GM19324 (cell line): Measurements from ENCODE around the gene TES.
A peak's percentile ranks its signal among the peaks of the same experiment; 100 is the strongest.

Experiments used
- ATAC-seq: cut with Tn5 transposase; IDR thresholded peaks from one replicate; pipeline ENCODE4 v1.9.1; 2021; ENCODE audit warnings: mild to moderate bottlenecking, moderate library complexity; ENCODE audit not compliant: unreplicated experiment, low FRiP score

TES gene

DNA sequence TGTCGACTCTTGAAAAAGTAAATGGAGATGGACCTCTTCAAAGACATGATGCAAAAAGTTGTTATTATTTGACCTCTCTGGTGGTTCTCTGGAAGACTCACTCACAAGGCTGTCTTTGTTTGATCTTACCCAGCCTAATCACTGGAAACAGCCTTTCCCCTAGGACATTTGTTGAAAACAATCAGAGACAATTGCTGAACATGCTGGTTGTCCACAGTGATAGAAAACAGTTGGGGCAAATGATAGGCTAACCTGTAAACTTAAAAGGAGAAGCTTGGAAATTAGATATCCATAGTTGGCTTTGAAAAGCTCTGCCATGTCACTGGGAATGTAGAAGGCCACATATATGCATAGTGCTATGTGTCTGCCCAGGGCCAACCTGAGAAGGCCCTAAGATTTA is 22.9 kb upstream of the TES start:
- ATAC-seq: no peak

DNA sequence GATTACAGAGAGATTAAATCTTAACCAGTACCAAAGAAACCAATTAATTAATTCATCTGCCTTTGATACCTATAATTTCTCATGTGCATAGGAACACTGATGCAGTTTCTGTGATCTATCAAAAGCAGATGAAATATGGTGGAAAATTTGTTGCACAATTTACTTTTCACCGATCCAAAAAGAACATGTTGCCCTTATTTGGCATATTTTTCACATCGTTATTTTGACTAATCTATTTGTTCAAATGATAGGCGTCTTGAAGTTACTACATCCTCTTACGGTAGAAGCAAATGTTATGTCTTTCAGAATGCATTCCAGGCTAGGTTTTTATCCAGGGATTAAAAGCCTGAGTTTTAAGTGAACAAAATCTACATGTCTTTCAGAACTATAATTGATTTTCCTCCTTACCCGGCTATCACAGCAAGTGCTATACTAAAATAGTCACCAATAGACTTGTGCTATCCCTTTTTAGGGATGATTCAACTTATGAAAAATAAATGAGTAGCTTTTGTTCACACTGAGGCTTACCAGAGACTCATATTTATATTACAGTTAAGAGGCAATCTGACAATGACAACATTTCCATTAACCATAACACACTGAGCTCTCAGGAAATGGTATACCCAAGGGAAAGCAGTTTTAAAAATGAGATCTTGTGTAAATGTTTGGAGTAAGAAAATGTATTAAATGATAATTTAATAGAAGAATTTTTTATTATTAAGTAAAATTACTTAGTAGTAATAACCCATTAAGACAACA is 16.8 kb upstream of the TES start:
- ATAC-seq: no peak

GRCh38 chr7:116194115-116194514 is 16.2 kb upstream of the TES start:
- ATAC-seq: no peak

- ATAC-seq: no peak
These were observed 14.9 kb upstream of the TES start for GRCh38 chr7:116195451-116195850.

GRCh38 chr7:116196947-116197346 is 13.4 kb upstream of the TES start:
- ATAC-seq: no peak

- no peak for ATAC-seq
These were observed 13.0 kb upstream of the TES start for GRCh38 chr7:116197360-116197759.

DNA sequence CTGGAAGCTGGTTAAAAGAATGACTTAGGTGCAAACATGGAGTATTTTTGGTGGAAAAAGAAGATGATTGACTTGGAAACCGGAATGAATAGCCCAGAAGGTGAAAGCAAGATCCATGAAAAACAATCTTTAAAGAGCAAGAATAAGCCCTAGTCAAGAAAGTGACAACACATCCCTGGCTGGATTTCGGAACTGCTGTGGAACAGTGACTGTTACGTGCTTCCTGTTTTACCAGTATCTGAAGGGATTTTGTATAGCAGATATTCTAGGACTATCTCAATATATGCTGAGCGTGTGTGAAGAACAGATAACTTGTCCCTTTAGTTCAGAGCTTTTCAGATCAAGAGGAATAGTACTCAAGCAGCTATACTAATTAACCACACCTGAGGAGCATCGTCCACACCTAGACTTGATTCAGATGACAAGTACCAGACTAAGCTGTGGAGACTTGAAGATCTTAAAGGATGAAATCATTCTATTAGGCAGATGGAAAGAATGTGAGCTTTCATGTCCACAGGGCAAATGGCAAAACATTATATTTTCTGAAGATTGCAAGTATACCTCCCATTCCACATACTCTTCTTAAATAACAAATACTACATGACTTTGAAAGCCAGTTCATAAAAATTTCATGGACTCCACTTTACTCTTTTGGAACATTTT is 11.5 kb upstream of the TES start:
- ATAC-seq: no peak

DNA sequence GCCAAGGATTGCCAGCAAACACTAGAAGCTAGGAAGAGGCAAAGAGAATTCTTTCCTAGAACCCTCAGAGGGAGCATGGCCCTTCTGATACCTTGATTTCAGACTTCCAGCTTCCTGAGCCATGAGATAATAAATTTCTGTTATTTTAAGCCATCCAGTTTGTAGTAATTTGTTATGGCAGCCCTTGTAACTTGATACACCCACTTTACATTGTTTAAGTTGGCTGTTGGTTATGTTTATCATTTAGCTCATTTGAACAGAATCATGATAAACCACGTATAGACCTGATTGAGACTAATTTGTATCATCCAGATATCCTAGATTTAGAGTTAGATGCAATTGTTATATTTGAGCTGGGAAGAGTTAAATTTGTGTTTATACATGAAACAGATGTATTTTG is 9.4 kb upstream of the TES start:
- ATAC-seq: no peak

DNA sequence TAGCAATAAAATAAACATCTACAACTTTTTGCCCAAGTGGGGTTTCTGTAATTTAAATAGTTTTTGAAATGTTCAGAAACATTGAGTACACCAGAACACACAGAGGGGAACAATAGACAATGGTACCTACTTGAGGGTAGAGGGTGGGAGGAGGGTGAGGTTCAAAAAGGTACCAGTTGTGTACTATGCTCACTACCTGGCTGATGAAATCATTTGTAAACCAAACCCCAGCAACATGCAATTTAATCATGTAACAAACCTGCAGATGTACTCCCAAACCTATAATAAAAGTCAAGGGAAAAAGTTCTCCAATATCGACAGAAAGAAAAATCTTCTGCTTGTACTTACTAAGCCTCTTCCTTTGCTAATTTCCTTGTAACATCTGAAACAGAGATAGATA is 4.2 kb upstream of the TES start:
- no peak for ATAC-seq

GRCh38 chr7:116208919-116209318 is 1.4 kb upstream of the TES start:
- no peak for ATAC-seq

GRCh38 chr7:116209561-116210070 is 723 bp upstream of the TES start:
- ATAC-seq: no peak

DNA sequence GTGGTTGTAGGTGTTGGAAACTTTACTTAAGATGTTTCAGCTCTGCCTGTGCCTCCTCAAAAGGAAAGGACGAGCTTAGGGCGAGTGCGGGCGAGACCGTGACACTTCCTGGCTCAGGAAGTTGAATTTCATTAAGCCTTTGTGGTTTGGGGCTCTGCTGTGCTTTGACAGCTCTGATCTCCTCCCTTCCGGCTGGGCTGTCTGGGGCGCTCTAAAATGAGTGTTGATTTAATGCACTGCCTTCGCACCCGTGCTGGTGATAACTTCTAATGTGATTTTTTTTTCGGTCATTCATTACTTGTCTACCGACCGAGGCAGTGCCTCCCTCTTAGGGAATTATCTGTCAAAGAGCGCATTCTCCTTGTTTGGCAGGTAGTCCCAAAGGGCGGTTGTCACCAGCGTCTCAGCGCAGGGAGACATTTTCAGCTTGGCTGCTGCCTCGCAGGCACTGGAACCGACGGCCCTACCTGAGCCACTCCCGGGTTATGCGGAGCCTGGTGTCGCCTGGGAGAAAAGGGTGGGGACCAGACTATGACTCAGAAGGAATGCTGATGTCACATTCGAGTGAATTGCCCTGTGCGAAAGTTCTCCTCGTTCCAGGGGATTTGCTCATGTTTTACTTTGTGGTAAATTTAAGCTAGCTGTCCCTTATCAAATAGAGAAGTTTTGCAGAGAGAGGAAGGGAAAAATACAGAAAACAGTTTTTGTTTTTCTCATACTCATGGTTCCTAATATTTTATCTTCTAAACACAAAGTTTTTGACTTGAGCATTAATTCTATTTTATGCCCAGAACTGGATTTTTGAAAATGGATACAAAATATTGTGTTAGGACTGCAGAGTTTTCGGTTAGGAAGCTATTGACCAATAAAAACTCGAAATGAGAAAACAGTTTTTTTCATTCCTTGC is 920 bp downstream of the TES start:
- peak; percentile 78 for ATAC-seq

- no peak for ATAC-seq
These were observed 1.7 kb downstream of the TES start for GRCh38 chr7:116211913-116212596.

DNA sequence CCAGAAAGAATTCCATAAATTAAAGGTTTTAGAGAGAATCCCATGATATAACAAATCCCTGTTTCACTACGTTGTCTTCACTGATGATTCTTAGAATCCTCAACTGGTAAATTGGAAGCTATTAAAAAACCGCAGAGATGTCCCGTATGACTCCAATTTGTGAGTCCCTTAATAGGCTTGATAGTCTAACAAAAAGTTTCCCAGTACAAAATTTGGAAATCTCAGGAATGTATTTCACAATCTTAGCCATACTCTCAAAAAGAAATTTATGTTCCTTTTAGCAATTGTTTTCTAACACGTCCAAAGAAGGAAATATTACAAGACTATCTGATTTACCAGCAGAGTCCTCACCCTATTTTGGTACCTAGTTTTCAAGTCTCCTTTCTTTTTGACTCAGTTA is 2.5 kb downstream of the TES start:
- ATAC-seq: no peak

DNA sequence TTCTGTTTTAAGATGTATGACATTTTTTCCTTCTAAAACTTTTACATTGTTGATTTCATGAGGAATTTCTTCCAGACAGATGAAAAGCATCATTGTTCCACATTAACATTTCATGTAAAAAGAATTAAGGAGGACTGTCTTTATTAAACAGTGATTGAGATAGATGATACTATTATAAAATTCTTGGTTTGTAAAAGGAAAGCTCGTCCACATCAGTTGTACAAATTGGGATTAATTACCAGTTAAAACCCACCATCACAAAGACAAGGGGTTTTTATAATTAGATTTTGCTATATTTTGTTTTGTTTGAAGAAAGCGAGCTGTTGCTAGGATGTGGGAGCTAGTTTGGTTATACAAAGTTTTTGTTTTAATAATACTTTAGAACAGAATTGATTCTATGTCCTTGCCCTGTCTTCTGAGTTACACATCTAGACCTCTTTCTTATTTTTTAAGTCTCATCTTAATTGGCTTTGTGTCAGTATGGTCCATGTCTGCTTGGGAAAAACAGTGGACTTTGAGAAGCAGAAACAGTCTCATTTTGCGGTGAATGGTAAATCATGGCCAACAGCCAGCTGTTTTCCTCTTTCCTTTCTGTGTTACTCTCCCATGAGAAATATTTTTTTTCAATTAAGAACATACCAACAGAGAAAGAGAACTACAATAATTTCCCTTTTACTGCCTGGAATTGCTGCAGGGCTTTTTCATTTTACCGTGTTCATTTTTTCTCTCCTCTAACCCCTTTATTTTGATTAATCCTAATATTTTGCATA is 3.2 kb downstream of the TES start:
- no peak for ATAC-seq

GRCh38 chr7:116214921-116215320 is 4.6 kb downstream of the TES start:
- no peak for ATAC-seq

GRCh38 chr7:116215551-116215950 is 5.2 kb downstream of the TES start:
- no peak for ATAC-seq

GRCh38 chr7:116216956-116217571 is 6.7 kb downstream of the TES start:
- no peak for ATAC-seq

DNA sequence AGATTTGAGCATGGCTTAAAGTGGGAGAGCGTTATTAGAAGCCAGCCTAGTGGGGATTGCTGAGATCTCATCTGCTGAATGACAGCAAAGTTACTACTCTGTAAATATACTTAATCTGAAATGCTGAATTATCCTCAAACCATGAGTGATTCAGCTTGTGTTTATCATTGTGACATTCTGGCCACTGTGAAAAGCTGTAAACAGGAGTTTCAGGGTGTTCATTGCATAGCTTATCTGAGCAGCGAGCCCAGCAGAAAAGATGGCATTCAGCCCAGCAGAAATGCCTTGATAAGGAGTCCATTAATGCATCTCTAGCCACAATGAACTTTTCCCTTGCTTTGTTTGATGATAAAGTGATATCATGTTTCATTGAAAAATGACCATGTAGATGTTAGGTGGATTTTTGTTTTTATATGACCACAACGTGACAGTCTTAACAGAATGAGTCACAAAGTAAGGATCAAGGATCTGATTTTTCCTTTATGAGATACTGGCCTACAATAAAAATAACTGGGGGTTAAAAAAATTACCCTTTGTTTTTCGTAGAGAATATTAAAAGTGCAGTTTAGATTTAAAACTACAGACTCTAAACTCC is 7.8 kb downstream of the TES start:
- ATAC-seq: no peak
